Measurements from ENCODE around the gene BMPR2.
A peak's percentile ranks its signal among the peaks of the same experiment; 100 is the strongest.
"Not testable (repeated sequence)": the region's sequence is repeated elsewhere in the genome, so short reads cannot be mapped to it uniquely, and the experiment has no call there.

The BMPR2 gene

GRCh38 chr2:202344178-202344577 lies 31.9 kb upstream of the BMPR2 start:
- H3K4me3 ChIP-seq (ENCODE audit: low read length): no peak overlapping the region
- no peak for DNase-seq (ENCODE audit: low read depth)
- TF ChIP-seq, protein P1, sequence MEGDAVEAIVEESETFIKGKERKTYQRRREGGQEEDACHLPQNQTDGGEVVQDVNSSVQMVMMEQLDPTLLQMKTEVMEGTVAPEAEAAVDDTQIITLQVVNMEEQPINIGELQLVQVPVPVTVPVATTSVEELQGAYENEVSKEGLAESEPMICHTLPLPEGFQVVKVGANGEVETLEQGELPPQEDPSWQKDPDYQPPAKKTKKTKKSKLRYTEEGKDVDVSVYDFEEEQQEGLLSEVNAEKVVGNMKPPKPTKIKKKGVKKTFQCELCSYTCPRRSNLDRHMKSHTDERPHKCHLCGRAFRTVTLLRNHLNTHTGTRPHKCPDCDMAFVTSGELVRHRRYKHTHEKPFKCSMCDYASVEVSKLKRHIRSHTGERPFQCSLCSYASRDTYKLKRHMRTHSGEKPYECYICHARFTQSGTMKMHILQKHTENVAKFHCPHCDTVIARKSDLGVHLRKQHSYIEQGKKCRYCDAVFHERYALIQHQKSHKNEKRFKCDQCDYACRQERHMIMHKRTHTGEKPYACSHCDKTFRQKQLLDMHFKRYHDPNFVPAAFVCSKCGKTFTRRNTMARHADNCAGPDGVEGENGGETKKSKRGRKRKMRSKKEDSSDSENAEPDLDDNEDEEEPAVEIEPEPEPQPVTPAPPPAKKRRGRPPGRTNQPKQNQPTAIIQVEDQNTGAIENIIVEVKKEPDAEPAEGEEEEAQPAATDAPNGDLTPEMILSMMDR (conservative IDR thresholded peaks at IDR 0.05; ENCODE audit: low read length): no peak

- TF ChIP-seq, protein P1 (conservative IDR thresholded peaks at IDR 0.05; ENCODE audit: low read length): no peak
- peak; percentile 47 for DNase-seq (ENCODE audit: low read depth)
- no peak overlapping the region for H3K4me3 ChIP-seq (ENCODE audit: low read length)
Measured at GRCh38 chr2:202346180-202346579, 29.9 kb upstream of the BMPR2 start.

GRCh38 chr2:202353430-202353829 lies 22.7 kb upstream of the BMPR2 start:
- DNase-seq (ENCODE audit: low read depth): no peak
- TF ChIP-seq, protein P1 (conservative IDR thresholded peaks at IDR 0.05; ENCODE audit: low read length): no peak

GRCh38 chr2:202355993-202356505 lies 20.1 kb upstream of the BMPR2 start:
- no peak for DNase-seq (ENCODE audit: low read depth)
- TF ChIP-seq, protein P1 (conservative IDR thresholded peaks at IDR 0.05; ENCODE audit: low read length): no peak
- no peak overlapping the region for H3K4me3 ChIP-seq (ENCODE audit: low read length)

More at GRCh38 chr2:202353430-202353829, 22.7 kb upstream of the BMPR2 start:
- H3K4me3 ChIP-seq (ENCODE audit: low read length): no peak overlapping the region

DNA sequence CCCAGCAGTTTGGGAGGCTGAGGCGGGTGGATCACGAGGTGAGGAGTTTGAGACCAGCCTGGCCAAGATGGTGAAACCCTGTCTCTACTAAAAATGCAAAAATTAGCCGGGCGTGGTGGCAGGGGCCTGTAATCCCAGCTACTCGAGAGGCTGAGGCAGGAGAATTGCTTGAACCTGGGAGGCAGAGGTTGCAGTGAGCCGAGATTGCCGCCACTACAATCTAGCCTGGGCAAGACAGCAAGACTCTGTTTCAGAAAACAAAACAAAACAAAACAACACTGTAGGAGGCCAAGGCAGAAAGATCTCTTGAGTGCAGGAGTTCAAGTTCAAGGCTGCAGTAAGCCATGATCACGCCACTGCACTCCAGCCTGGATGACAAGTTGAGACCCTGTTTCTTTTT lies 17.2 kb upstream of the BMPR2 start:
- not testable (repeated sequence) for DNase-seq (ENCODE audit: low read depth); H3K4me3 ChIP-seq (ENCODE audit: low read length)

DNA sequence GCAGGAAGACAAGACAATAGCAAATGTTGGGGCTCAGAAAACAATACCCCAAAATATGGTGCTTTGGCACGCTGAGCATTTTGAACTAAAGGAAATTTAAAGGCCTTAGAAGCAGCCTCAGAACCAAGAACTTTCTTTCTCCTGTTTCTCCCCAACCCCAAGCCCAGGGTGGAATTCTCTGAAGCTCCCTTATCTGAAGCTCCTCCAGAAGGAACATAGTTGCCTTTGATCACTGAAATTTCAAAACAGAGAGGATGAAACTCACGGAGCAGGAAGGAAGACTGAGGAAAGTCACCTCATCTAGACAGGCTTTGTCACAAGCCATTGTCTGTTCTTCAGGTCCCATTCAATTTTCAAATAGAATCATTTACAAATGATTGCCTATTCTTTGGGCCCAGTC lies 15.5 kb upstream of the BMPR2 start:
- DNase-seq (ENCODE audit: low read depth): no peak
- TF ChIP-seq, protein P1 (conservative IDR thresholded peaks at IDR 0.05; ENCODE audit: low read length): no peak
- no peak overlapping the region for H3K4me3 ChIP-seq (ENCODE audit: low read length)

DNA sequence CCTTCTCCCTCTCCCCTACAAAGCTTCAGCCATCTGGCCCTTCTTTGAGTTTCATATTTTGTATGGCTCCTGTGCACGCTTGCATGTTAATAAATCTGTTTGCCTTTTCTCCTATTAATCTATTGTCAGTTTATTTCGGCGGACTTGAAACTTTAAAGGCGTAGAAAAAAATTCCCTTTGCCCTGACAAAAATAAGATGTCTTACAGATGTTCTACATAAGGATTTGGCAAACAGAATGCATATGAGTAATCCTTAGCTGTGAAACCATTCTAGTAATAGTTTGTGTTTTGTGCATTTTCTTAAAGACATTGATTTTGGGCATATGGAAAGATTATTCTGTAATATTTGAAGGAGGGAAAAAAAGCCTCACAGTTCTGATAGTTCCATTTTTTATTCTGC lies 15.0 kb upstream of the BMPR2 start:
- H3K4me3 ChIP-seq (ENCODE audit: low read length): no peak overlapping the region
- TF ChIP-seq, protein P1 (conservative IDR thresholded peaks at IDR 0.05; ENCODE audit: low read length): no peak
- DNase-seq (ENCODE audit: low read depth): peak; percentile 71

- DNase-seq (ENCODE audit: low read depth): no peak
- TF ChIP-seq, protein P1 (conservative IDR thresholded peaks at IDR 0.05; ENCODE audit: low read length): no peak
- H3K4me3 ChIP-seq (ENCODE audit: low read length): no peak overlapping the region
Measured at GRCh38 chr2:202373490-202373889, 2.6 kb upstream of the BMPR2 start.

- not testable (repeated sequence) for DNase-seq (ENCODE audit: low read depth); H3K4me3 ChIP-seq (ENCODE audit: low read length)
Measured at GRCh38 chr2:202374383-202374782, 1.7 kb upstream of the BMPR2 start.

All from AG10803 (cell line).